Uterus (tissue), 2 donors: ENCODE data around the gene ARHGAP10.

Experiments
- POLR2A ChIP-seq, 2 donors: fragments of 450-650 bp; IDR thresholded peaks; one replicate each; pipeline ENCODE4 v1.6.1; 2016; ENCODE audit warnings: antibody characterized with exemption in 2 of 2, mild to moderate bottlenecking in 1 of 2, moderate library complexity in 1 of 2
- TF ChIP-seq, protein P1 (sequence below), 4 experiments: fragments of 200-600 bp in 2 of 4; fragments of 450-650 bp in 2 of 4; sonication (generic) in 2 of 4; IDR thresholded peaks; one replicate each; pipeline ENCODE4 v1.5.1; 2016 to 2019; ENCODE audit warnings: antibody characterized with exemption in 4 of 4, mild to moderate bottlenecking in 2 of 4, moderate library complexity in 1 of 4

DNA sequence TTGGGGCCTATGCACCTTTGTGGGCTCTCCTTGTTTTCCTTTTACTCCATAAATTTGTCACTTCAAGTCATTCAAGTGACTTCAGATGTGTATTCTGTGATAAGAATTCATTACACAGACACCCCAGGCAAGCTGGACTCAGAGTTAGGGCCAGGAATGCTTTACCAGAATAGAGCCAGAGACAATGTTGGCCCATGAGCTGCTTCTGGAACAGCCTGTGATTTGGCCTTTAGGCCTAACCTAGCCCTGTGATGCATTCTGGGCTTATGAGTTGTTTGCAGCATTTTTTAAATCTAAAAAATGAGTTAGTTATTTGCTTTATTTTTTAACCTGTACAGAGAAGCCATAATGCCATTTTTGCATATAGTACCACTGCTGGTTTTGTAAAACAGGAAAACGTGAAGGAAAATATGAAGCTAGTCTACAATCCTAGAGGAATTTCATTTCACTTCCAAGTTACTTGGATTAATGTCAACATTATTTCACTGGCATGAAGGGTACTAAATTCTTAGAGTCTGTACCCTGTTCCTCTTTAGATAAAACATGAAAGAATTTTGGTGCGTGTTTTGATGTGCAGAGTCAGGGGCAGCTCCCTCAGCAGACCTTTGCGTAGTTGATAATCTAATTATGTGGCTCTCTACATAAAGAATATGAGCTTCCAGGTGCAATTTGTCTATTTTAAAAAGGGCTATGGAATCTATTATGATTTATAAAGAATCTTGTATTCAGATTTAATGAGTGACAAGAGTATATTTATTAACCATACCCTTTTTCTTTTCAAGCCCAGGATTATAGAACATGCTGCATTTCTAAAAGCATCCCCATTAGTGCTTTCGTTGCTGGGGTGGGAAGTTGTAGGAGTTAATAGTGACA lies 84.7 kb downstream of the ARHGAP10 start:
- TF ChIP-seq, protein P1, sequence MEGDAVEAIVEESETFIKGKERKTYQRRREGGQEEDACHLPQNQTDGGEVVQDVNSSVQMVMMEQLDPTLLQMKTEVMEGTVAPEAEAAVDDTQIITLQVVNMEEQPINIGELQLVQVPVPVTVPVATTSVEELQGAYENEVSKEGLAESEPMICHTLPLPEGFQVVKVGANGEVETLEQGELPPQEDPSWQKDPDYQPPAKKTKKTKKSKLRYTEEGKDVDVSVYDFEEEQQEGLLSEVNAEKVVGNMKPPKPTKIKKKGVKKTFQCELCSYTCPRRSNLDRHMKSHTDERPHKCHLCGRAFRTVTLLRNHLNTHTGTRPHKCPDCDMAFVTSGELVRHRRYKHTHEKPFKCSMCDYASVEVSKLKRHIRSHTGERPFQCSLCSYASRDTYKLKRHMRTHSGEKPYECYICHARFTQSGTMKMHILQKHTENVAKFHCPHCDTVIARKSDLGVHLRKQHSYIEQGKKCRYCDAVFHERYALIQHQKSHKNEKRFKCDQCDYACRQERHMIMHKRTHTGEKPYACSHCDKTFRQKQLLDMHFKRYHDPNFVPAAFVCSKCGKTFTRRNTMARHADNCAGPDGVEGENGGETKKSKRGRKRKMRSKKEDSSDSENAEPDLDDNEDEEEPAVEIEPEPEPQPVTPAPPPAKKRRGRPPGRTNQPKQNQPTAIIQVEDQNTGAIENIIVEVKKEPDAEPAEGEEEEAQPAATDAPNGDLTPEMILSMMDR (IDR thresholded peaks at IDR 0.05) = no peak
- TF ChIP-seq POLR2A (IDR thresholded peaks at IDR 0.05) = no peak
